Effector memory CD8-positive, alpha-beta T cell (primary cell): ENCODE measurements around the gene IQSEC1.

Source experiments
- ATAC-seq: fragments of 150-1000 bp; cut with Tn5 transposase; replicated peaks from 2 replicates; pipeline ENCODE4 v1.10.0; 2021; ENCODE audit warnings: mild to moderate bottlenecking, moderate library complexity
- DNase-seq, 3 experiments: peaks; one replicate each; pipeline ENCODE4 v3.0.0; 2021
- H3K27ac Mint-ChIP-seq, 2 donors: one replicate each; pipeline ENCODE4 v1.8.0; 2022; ENCODE audit warnings: mild to moderate bottlenecking in 2 of 2, mixed read lengths in 2 of 2, moderate library complexity in 2 of 2
- H3K27me3 Mint-ChIP-seq, 2 donors: one replicate each; pipeline ENCODE4 v1.8.0; 2022; ENCODE audit warnings: mixed read lengths in 2 of 2
- H3K36me3 Mint-ChIP-seq: one replicate; pipeline ENCODE4 v1.8.0; 2022; ENCODE audit warnings: mild to moderate bottlenecking, moderate library complexity, mixed read lengths; ENCODE audit not compliant: insufficient read depth
- H3K4me1 Mint-ChIP-seq, 2 donors: one replicate each; pipeline ENCODE4 v1.8.0; 2022; ENCODE audit warnings: low read depth in 2 of 2, mixed read lengths in 2 of 2
- H3K4me3 Mint-ChIP-seq, 2 donors: one replicate each; pipeline ENCODE4 v1.8.0; 2022; ENCODE audit warnings: mild to moderate bottlenecking in 2 of 2, mixed read lengths in 2 of 2, moderate library complexity in 2 of 2
- H3K9me3 Mint-ChIP-seq, 2 donors: one replicate each; pipeline ENCODE4 v1.8.0; 2022; ENCODE audit warnings: mixed read lengths in 2 of 2

Gene IQSEC1

GRCh38 chr3:13102386-13103345 is 29.4 kb upstream of the IQSEC1 start:
- Mint-ChIP-seq H3K36me3 (peaks cover 4% of the 10 kb centered on the region), H3K4me1 (no peaks in the 10 kb centered on the region), H3K27ac (no peak overlapping the region), H3K9me3 (no peaks in the 10 kb centered on the region), H3K27me3 (peaks cover 8 to 35% of the 10 kb centered on the region in 2 donors), H3K4me3 (no peak overlapping the region)
- no peak for DNase-seq
- no peak for ATAC-seq

GRCh38 chr3:13099707-13100106 is 26.5 kb upstream of the IQSEC1 start:
- ATAC-seq (no peak), DNase-seq (no peak)
- no peak overlapping the region for H3K4me3 Mint-ChIP-seq
- peaks cover 4% of the 10 kb centered on the region for H3K36me3 Mint-ChIP-seq
- H3K4me1 Mint-ChIP-seq: no peaks in the 10 kb centered on the region
- H3K27me3 Mint-ChIP-seq: peaks cover 0 to 27% of the 10 kb centered on the region in 2 donors
- H3K27ac Mint-ChIP-seq: no peak overlapping the region
- H3K9me3 Mint-ChIP-seq: no peaks in the 10 kb centered on the region

- DNase-seq (no peak), ATAC-seq (no peak)
- Mint-ChIP-seq H3K36me3 (peaks cover 4% of the 10 kb centered on the region), H3K4me3 (no peak overlapping the region), H3K27me3 (peaks cover 7 to 30% of the 10 kb centered on the region in 2 donors), H3K9me3 (no peaks in the 10 kb centered on the region), H3K4me1 (no peaks in the 10 kb centered on the region), H3K27ac (no peak overlapping the region)
These were observed 25.2 kb upstream of the IQSEC1 start for GRCh38 chr3:13098192-13098988.

DNA sequence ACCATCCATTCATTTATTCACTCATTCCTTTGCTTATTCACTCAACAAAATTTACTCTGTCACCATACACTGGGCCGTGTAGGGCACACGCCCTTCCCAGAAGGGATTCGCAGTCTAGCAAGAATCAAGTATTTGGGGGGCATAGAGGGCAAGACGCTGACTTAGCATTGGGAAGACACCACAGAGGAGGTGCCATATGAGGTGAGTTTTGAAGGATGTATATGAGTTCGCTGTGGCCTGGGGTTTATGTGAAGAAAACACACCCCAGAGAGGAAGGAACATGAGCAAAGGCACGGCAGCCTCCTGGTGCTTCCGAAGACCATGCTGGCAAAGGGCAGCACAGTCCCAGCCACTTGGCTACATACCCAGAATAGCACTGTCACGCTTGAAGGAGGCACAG is 23.1 kb upstream of the IQSEC1 start:
- no peaks in the 10 kb centered on the region for H3K9me3 Mint-ChIP-seq
- H3K4me1 Mint-ChIP-seq: peaks cover 0 to 5% of the 10 kb centered on the region in 2 donors
- peaks cover 4% of the 10 kb centered on the region for H3K36me3 Mint-ChIP-seq
- DNase-seq (no peak), ATAC-seq (no peak)
- H3K27ac Mint-ChIP-seq: no peak overlapping the region
- H3K4me3 Mint-ChIP-seq: no peak overlapping the region
- peaks cover 7 to 25% of the 10 kb centered on the region in 2 donors for H3K27me3 Mint-ChIP-seq

- Mint-ChIP-seq H3K9me3 (no peaks in the 10 kb centered on the region), H3K36me3 (peaks cover 4% of the 10 kb centered on the region), H3K4me3 (no peak overlapping the region), H3K27me3 (peaks cover 7 to 25% of the 10 kb centered on the region in 2 donors), H3K4me1 (peaks cover 0 to 5% of the 10 kb centered on the region in 2 donors), H3K27ac (no peak overlapping the region)
- no peak for DNase-seq
- ATAC-seq: no peak
These were observed 22.2 kb upstream of the IQSEC1 start for GRCh38 chr3:13095408-13095937.

DNA sequence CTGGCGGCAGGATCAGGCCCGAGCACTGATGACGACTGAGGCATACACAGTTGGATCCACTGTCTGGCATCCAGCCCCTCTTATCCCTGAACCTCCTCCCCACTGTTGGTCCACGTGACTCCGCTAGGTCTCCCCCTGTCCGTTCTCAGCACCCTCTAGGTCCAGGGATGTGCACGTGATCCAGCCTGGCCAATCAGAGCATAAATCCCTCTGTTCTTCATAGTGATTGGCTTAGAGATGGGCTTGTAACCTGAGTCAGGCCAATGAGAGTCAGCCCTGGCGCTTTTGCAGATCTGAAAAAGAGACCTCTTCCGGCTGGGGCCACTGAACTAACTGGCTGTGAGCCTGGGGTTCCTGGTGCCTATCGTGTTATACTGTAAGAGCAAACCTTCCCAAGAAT is 20.5 kb upstream of the IQSEC1 start:
- peaks cover 7 to 25% of the 10 kb centered on the region in 2 donors for H3K27me3 Mint-ChIP-seq

GRCh38 chr3:13092621-13093617 is 19.7 kb upstream of the IQSEC1 start:
- ATAC-seq (no peak), DNase-seq (no peak)
- Mint-ChIP-seq H3K9me3 (no peaks in the 10 kb centered on the region), H3K27me3 (peaks cover 7 to 25% of the 10 kb centered on the region in 2 donors), H3K36me3 (peaks cover 1% of the 10 kb centered on the region), H3K27ac (no peak overlapping the region), H3K4me1 (peaks cover 0 to 5% of the 10 kb centered on the region in 2 donors), H3K4me3 (no peak overlapping the region)

More for the DNA sequence above, 20.5 kb upstream of the IQSEC1 start:
- DNase-seq (no peak), ATAC-seq (no peak)
- Mint-ChIP-seq H3K4me3 (no peak overlapping the region), H3K36me3 (peaks cover 4% of the 10 kb centered on the region), H3K27ac (peak overlapping the region in 1 of 2 donors; percentile 41), H3K9me3 (no peaks in the 10 kb centered on the region), H3K4me1 (peaks cover 0 to 5% of the 10 kb centered on the region in 2 donors)

- no peak overlapping the region for H3K27ac Mint-ChIP-seq
- no peak overlapping the region for H3K4me3 Mint-ChIP-seq
- peaks cover 2 to 6% of the 10 kb centered on the region in 2 donors for H3K4me1 Mint-ChIP-seq
- H3K9me3 Mint-ChIP-seq: no peaks in the 10 kb centered on the region
- DNase-seq: peak; percentile 76 to 81 (median 78)
- H3K36me3 Mint-ChIP-seq: peaks cover 2% of the 10 kb centered on the region
- peaks cover 7 to 25% of the 10 kb centered on the region in 2 donors for H3K27me3 Mint-ChIP-seq
- ATAC-seq: peak; percentile 91
These were observed 18.8 kb upstream of the IQSEC1 start for GRCh38 chr3:13091898-13092611.

GRCh38 chr3:13088028-13089006 is 15.1 kb upstream of the IQSEC1 start:
- peaks cover 9 to 11% of the 10 kb centered on the region in 2 donors for H3K4me1 Mint-ChIP-seq
- H3K27me3 Mint-ChIP-seq: no peaks in the 10 kb centered on the region
- ATAC-seq (no peak), DNase-seq (no peak)
- H3K4me3 Mint-ChIP-seq: no peak overlapping the region
- peak overlapping the region in 1 of 2 donors; percentile 75 for H3K27ac Mint-ChIP-seq
- H3K36me3 Mint-ChIP-seq: peaks cover 2% of the 10 kb centered on the region
- no peaks in the 10 kb centered on the region for H3K9me3 Mint-ChIP-seq

GRCh38 chr3:13087320-13087990 is 14.2 kb upstream of the IQSEC1 start:
- Mint-ChIP-seq H3K4me1 (peaks cover 9% of the 10 kb centered on the region in 2 donors), H3K36me3 (peaks cover 2% of the 10 kb centered on the region), H3K27me3 (no peaks in the 10 kb centered on the region), H3K27ac (peak overlapping the region; percentile 13 to 84), H3K9me3 (no peaks in the 10 kb centered on the region), H3K4me3 (no peak overlapping the region)
- no peak for ATAC-seq
- no peak for DNase-seq

DNA sequence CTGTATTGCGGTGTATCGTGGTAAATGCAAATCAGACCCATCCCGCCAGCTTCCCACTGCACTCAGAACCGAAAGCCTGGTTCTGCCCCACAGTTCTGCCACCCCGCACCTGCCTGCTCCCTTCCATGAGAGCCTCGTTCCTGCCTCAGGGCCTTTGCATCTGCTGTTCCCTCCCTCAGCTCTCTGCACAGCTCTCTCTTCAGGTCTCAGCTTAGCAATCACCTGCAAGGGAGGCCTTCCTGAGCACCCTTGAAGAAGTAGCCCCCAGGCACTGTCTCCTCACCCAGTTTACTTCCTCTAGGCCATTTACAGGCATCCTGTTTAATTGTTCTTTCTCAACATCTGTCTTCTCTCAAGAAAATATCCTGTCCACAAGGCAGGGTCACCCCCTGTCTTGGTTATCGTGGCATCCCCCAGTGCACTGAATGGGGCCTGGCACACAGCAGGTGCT is 13.3 kb upstream of the IQSEC1 start:
- no peak for DNase-seq
- ATAC-seq: no peak
- H3K4me3 Mint-ChIP-seq: no peak overlapping the region
- H3K27me3 Mint-ChIP-seq: no peaks in the 10 kb centered on the region
- H3K36me3 Mint-ChIP-seq: peaks cover 2% of the 10 kb centered on the region
- no peaks in the 10 kb centered on the region for H3K9me3 Mint-ChIP-seq
- H3K4me1 Mint-ChIP-seq: peaks cover 6 to 9% of the 10 kb centered on the region in 2 donors
- H3K27ac Mint-ChIP-seq: peak overlapping the region in 1 of 2 donors; percentile 84
